H1 (cell line): Measurements from ENCODE around the gene ZNF282. TPM values are rescaled to one million over a fixed set of nuclear protein-coding genes. Genes with fewer than 3 reads are reported as not detected.

Source experiments
- BRCA1 ChIP-seq: IDR thresholded peaks from 2 replicates; pipeline ENCODE4 v1.6.1; 2012; ENCODE audit warnings: low read depth, low read length, improper control_type of control experiment
- CTBP2 ChIP-seq: IDR thresholded peaks from 2 replicates; pipeline ENCODE4 v1.7.0; 2011; ENCODE audit warnings: borderline replicate concordance, mild to moderate bottlenecking, moderate library complexity, mixed read lengths, low read length; ENCODE audit not compliant: insufficient read depth, insufficient read length
- GABPA ChIP-seq: IDR thresholded peaks from 2 replicates; pipeline ENCODE4 v1.6.1; 2011; ENCODE audit warnings: mild to moderate bottlenecking, low read length, moderate library complexity, borderline replicate concordance; ENCODE audit not compliant: insufficient read depth
- HDAC6 ChIP-seq: IDR thresholded peaks from one replicate; pipeline ENCODE4 v1.7.1; 2012; ENCODE audit warnings: low read depth, mild to moderate bottlenecking, inconsistent platforms, low read length, moderate library complexity
- KDM1A ChIP-seq: fragments of 200-600, 300-600 bp; sonication (generic); IDR thresholded peaks from 2 replicates; pipeline ENCODE4 v1.7.1; 2016; ENCODE audit warnings: mild to moderate bottlenecking, low read length, borderline replicate concordance
- RBBP5 ChIP-seq: IDR thresholded peaks from 2 replicates; pipeline ENCODE4 v1.7.1; 2012; ENCODE audit warnings: low read depth, mild to moderate bottlenecking, inconsistent platforms, low read length, moderate library complexity, borderline replicate concordance
- RNF2 ChIP-seq: fragments of 200-900, 300-1000 bp; sonication (generic); IDR thresholded peaks from 2 replicates; pipeline ENCODE4 v1.7.1; 2016; ENCODE audit warnings: borderline replicate concordance, low read depth, mild to moderate bottlenecking, antibody characterized with exemption, low read length; ENCODE audit not compliant: poor library complexity, severe bottlenecking; ENCODE audit errors: missing control alignments
- SIX5 ChIP-seq: IDR thresholded peaks from 2 replicates; pipeline ENCODE4 v1.6.1; 2011; ENCODE audit warnings: mild to moderate bottlenecking, low read depth, low read length
- SP1 ChIP-seq: IDR thresholded peaks from 2 replicates; pipeline ENCODE4 v1.6.1; 2011; ENCODE audit warnings: low read depth, low read length
- polyA plus RNA-seq, 7 experiments: library from polyadenylated mRNA; depleted of rRNA in 3 of 7; stranded (reverse) in 5 of 7; unstranded in 2 of 7; fragments of >200 nt in 5 of 7; fragments of 200-250 nt in 2 of 7; gene quantifications; 1 replicate in 5 of 7; 2 replicates in 1 of 7; 4 replicates in 1 of 7; pipeline versions ENCODE4 v1.2.1 to v1.2.3, GENCODE V29; 2011 to 2013; ENCODE audit warnings: missing spikeins in 2 of 7, mixed read lengths in 2 of 7
- total RNA-seq: library from RNA; stranded (reverse); fragmentation: NEBNext Ultra II Directional; extraction: Animal tissue kit (Norgen Biotek cat#: 25700); gene quantifications from 2 replicates; pipeline ENCODE4 v1.2.1, GENCODE V29; 2021

ZNF282 gene
- total and polyA plus RNA-seq, 2 of the 8 experiments (the other 6 are each of a cell fraction or from before 2014, with no cell fraction given): 16.9 to 36.3 TPM

GRCh38 chr7:149205690-149206381, 10.5 kb downstream of the ZNF282 start (continued):
- TF ChIP-seq RNF2 (no peak), CTBP2 (no peak), RBBP5 (no peak), SIX5 (no peak), GABPA (no peak), SP1 (no peak), HDAC6 (no peak), BRCA1 (no peak), KDM1A (no peak)
